Hepatic stellate cell (primary cell): Measurements from ENCODE around the gene CHDH.

Experiments used
- DNase-seq: peaks from one replicate; pipeline ENCODE4 v3.0.0; 2011; ENCODE audit warnings: low spot score

CHDH gene

DNA sequence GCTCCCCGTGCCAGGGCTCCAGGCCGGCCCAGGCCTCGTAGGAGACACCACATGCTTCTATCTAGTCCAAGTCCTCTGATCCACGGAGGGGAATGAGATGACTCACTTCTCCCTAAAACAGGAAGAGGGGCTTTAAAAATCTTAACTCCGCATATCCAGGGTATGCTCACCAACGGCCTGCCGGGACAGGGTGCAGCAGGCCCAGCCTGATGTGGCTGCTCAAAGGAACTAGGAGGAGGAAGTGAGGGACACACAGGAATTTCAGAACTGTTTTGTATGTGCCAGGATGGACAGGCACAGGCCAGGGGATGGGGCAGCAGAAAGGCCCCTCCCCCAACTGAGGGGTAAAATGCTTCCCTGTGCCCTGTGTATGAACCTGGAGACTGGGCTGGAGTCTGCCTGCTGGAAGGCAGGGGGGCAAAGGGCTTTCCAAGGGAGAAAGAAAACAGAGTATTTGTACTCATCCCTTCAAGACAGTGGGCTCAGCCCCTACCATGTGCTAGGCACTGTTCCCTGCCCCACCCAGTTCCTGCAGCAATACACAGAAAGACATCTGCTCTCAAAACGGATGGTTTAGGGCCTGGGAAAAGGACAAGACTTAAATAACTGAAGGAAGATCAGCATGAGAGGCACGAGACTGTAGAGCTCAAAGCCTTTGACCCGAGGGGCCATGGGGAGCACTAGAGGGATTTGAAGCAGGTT lies 22.1 kb downstream of the CHDH start:
- no peak for DNase-seq

DNA sequence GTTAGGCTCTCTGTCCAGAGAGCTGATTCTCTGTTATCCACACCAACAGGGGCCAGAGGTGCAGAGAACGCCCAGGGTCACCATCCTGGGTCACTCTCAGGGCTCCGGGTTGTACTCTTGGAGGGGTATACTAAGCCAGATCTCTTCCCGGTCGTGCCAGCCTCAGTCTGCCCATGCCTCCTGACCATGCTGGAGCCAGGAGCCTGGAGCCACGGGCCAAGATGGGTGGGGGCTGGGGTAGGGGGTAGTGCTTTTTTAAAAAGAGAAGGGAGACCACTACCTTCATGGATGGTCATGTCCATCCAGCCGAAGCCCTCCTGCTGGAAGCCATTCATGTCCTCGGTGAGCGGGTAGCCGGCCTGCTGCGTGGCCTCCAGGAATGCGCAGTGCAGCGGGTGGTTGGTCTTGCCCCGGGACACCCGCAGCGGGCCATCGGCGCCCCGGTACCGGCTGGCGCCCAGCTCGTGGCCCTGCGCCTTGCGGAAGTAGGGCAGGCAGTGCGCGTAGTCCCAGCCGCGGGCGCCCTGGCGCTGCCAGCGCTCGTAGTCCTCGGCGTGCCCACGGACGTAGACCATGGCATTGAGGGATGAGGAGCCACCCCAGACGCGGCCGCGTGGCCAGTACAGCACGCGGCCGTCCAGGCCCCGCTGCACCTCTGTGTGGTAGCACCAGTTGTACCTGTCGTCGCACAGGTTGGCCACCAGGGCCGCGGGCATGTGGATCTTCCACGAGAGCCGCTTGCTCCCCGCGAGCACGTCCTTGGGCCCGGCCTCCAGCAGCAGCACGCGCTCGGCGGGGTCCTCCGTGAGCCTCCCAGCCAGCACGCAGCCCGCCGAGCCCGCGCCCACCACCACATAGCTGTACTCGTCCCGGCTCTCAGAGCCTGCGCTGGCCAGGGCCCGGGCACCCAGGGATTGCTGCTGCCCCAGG lies 22.9 kb downstream of the CHDH start:
- DNase-seq, result no peak

DNA sequence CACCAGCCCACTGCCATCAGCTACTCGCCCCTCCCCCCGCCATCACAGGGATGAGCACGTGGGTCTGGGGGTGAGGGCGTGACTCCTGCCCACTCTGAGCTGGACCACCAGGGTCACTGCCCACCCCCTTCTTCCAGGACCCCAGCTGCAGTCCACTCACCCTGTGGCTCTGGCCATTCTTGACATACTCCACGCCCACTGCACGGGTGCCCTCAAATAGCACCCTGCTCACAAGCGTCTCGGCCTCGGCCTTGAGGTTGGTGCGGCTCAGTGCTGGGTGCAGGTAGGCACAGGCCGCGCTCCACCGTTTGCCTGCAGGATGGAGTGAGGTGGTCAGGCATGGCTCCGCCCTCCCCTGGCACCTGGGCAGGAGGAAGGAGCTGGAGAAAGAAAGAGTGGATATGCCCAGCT lies 23.9 kb downstream of the CHDH start:
- DNase-seq, result no peak

DNA sequence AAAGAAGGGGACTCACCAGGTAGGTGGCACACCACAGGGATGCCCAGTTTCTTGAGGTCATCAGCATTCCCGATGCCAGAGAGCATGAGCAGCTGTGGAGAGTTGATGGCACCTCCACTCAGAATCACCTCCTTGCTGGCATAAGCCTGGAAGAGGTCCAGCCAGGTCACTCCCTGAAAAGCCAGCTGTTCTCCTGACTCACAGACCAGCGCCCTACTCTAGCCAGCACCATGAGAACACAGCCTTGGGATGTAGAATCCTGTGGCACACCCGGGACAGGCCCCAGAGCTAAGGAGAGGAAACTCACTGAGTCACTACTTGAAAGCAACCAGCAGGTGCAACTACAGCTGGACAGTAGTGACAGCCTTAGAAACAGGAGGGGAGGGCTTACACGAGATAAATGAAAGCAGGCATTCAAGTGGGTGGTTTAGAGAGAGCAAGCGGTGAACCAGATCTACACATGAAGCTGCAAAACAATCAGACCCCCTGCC lies 24.5 kb downstream of the CHDH start:
- DNase-seq, result no peak

DNA sequence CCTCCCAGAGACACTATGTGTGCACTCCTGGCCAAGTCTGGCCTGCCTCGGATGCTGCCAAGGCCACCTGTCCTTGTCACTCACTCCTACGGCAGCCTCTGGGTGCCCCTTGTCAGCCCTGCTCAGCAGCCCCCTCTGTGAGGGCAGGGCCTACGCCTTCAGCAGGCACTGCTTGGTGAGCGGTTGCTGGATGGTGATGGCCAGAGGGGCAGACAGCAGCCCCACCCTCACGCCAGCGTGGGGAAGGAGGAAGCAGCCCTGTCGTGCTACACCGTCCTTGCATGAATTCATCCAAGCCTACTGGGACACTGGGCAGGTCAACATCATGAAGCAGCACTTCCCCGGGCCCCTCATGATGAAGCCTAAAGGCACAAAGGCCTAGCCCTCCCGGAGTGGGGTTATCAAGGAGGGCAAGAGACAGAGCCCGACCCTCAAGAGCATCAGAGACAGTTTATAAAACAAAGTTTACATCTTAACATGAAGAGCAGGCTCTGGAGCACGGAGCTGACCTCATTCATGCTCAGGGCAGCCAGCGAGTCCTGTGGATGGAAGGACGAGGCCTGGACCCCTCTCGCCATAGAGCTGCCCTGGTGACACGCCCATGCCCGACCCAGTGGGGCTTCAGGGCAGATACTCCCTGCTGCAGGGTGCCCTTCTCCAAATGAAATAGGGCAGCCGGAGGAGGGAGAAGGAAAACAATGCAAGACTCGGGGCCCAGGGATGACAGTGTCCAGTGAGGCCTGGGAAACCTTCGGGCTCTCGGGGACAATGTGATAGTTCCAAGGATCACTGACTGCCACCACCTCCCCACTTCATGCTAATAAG lies 25.3 kb downstream of the CHDH start:
- no peak for DNase-seq

DNA sequence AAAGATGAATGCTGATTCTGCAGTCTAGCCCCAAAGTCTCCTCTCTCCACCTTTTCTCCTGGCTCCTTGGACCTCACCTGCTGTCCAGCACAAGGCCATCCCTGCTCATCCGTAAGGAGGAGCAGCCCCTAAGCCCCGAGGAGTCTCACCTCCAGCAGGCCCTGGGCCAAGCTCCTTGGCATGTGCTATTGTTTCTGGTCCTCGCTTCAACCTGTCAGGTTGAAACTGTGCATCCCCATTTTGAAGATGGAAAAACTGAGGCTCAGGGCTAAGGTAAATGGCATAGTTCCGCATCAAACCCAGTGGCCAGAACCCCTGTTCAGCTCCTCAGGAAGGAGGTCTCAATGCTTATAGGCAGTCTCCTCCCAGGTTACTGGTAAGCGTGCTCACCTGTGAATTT lies 26.1 kb downstream of the CHDH start:
- no peak for DNase-seq

DNA sequence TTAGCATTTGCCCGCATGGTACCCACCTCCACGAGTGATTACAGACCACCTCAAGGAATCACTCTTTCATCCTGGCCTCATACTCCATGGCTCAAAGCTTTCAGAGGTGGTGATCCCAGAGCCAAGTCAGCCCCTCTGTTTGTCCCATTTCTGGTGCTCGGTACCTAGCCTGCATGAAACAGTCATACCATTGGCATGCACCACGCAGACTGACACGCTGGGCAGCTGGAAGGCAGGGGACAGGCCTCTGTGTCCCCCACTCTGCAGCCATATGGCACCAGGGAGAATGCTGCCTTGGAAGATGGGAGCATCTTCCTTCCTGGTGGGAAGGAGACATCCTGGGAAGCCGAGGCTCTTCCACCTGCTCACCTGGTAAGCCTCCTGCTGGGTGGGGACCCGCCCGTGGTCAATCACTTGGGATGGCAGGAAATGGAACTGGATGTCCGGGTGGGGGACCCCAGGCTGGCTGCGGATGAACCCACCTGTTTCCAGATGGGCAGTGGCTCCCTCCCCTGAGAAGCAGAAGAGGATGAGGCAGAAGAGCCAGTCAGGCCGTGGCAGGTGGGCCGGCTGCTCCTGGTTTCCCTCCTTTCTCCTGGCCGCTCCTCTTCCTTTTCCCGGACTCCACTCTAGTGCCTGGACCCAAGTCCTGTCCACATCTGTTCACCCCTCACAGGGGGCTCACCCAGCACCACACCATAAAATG lies 26.9 kb downstream of the CHDH start:
- DNase-seq, result no peak

DNA sequence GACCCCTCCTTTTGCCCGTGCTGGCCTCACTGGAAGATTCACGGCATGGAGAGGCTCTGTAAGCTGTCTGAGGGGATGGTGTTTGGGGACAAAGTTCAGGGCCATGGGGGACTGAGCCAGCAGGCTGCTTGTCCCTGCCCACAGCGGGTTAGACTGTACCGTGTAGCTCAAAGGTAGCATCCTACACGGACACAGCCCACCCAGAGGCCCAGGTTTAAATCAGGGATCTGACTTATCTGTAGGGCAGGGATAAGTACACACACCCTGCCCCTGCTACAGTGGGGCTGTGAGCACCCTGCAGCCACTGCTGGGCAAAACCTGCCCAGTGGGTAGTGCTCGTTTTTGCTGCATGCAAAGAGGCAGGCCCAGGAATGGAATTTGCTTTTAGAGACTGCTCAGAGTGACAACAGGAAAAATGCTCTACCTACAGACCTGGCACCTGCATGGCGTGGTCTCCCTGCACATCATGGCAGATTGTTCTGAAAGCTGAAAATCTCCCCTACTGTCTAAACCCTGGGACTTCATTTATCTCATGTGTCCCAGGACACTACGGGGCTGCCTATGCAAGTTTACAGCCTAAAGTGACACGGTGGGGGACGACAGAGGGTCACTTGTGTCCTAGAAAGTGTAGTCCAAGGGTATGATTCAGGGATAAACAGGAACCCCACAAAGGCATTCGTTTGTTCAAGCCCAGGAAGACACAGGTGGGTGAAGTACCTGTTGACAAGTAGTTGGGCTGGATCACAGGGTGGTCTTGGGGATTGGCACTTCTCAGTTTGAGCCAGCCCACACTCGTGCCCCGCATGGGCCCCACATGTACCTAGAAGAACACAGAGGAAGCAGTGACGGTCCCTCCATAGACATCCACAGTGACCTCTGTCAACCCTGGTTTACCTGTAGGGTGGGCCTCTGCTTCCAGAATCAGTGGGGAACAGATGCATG lies 27.7 kb downstream of the CHDH start:
- no peak for DNase-seq

DNA sequence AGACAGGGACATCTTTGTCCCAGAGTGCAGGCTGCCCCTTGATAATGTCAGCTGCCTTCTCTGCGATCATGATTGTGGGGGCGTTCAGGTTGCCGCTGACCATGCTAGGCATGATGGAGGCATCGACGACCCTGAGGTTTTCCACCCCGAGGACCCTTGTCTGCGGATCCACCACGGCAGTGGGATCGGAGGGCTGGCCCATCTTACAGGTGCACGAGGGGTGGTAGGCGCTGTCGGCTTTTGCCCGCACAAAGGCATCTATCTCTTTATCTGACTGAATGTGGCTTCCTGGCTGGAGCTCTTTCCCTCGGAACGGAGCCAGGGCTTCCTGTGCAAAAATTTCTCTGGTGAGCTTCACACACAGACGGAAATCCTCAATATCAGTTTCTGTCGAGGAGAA lies 28.4 kb downstream of the CHDH start:
- no peak for DNase-seq

DNA sequence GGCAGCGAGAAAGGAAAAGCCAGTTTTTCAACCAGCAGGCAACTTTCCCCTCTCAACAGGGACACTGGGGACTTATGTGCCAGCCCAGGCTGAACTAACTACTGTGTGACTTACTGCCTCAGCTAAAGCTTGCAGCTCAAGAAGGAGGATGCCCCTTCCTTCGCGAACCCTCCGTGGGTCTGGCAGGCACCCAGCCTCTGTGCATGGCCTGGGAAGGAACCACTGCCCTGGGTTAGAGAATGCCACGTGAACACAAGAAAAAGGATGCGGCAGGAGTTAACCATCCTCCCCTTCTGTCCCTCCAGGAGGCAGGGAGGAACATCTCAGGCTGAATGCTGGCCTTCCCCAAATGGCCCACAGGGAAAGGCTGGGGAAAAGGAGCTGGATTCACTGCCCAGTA lies 29.0 kb downstream of the CHDH start:
- DNase-seq, result no peak

DNA sequence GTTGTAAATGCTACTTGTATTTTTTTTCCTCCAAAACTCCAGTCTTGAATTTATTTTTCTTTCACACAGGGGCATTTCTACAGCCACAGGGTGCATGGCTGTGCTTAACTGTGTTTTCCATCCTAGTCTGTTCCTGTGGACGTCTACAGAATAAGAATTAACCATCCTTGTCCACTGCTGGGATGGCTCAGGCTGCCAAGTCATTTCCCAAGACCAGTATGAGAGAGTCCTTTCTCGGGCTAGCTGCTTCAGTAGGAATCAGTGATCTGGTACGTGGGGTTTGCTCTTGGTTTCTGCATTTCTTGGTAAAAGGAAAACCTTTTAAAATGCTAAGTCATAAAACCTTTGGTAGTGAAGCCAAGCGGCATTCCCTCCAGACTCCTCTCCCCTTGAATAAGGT lies 29.8 kb downstream of the CHDH start:
- no peak for DNase-seq

DNA sequence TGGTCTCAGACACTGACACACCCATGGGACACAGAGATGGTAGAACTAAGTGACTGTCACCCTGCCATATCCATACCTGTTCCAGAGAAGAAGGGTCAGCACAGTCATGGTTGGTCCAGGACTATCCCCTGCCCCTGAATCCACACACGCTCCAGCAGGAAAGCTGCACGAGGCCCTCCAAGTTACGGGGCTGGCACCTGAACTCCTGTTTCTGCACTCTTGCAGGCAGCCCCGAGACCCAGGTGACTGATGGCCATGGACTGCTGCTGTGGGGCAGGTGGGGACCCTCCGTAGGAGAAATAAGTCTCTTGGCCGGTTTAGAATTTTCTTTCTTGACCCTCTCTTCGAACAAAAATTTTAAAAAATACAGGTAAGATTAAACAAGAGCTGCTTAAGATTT lies 30.6 kb downstream of the CHDH start:
- no peak for DNase-seq

DNA sequence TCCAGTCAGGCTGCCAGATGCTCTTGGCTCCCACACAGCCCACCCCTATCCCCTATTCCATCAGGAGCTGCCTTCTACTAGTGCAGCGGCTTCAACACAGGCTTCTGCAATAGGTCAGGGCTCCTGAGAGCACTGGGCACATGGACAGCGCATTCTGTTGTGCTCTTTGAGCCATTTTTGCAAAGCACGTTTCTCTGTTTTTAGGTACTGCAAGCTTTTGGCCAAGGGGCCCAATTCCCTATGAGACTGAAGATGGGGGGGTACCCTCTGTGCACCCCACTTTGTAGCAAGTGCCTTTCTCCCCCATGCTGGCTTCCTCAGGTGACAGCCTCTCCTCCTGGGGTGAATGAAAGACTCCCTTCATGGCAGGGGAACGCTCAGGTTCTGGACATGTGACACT lies 31.2 kb downstream of the CHDH start:
- no peak for DNase-seq

DNA sequence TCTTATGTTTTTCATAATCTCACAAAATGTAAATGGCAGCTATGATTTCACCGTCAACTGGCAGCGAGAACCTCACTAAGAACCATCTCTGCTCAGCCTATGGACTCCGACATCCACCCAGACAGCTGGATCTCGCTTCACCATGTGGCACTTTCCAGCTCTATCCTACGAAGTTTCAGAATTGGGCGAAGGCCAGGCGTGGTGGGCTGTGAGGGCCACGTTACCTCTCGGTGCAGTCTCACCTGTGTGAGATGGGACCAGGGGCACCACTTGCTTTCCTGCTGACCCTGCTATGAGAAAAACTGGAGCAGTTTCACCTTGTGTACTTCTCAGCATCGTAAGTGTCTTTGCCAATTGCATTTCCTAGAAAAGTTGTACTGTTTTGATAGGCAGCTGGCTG lies 32.3 kb downstream of the CHDH start:
- no peak for DNase-seq

DNA sequence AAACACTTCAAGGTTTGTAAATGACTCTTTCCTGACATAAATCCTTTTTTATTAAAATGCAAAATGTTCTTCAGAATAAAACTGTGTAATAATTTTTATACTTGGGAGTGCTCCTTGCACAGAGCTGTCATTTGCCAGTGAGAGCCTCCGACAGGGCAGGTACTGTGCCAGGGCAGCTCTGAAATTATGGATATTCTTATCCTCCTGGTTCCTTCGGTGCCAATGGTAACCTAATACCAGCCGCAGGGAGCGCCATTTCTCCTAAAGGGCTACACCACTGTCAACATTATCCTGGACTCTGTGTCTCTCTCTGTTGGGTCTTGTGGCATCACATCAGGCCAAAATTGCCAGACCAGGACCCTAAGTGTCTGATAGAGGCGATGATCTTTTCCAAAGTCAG lies 33.0 kb downstream of the CHDH start:
- DNase-seq, result no peak

DNA sequence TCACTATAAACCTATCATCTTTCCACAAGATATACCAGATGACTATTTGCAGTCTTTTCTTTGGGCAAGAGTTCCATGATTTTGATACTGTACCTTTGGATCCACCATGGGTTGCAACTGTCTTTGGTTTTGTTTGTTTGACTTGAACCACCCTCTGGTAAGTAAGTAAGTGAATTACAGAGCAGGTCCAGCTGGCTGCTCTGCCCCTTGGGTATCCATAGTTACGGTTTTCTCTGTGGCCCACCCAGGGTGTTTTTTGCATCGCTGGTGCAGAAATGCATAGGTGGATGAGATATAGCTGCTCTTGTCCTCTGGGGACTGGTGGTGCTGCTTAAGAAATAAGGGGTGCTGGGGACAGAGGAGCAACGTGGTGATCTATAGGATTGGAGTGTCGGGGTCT lies 33.8 kb downstream of the CHDH start:
- DNase-seq, result no peak

DNA sequence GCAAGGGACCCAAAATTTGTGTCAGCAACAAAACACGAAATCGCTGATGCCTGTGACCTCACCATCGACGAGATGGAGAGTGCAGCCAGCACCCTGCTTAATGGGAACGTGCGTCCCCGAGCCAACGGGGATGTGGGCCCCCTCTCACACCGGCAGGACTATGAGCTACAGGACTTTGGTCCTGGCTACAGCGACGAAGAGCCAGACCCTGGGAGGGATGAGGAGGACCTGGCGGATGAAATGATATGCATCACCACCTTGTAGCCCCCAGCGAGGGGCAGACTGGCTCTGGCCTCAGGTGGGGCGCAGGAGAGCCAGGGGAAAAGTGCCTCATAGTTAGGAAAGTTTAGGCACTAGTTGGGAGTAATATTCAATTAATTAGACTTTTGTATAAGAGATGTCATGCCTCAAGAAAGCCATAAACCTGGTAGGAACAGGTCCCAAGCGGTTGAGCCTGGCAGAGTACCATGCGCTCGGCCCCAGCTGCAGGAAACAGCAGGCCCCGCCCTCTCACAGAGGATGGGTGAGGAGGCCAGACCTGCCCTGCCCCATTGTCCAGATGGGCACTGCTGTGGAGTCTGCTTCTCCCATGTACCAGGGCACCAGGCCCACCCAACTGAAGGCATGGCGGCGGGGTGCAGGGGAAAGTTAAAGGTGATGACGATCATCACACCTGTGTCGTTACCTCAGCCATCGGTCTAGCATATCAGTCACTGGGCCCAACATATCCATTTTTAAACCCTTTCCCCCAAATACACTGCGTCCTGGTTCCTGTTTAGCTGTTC lies 34.9 kb downstream of the CHDH start:
- no peak for DNase-seq

DNA sequence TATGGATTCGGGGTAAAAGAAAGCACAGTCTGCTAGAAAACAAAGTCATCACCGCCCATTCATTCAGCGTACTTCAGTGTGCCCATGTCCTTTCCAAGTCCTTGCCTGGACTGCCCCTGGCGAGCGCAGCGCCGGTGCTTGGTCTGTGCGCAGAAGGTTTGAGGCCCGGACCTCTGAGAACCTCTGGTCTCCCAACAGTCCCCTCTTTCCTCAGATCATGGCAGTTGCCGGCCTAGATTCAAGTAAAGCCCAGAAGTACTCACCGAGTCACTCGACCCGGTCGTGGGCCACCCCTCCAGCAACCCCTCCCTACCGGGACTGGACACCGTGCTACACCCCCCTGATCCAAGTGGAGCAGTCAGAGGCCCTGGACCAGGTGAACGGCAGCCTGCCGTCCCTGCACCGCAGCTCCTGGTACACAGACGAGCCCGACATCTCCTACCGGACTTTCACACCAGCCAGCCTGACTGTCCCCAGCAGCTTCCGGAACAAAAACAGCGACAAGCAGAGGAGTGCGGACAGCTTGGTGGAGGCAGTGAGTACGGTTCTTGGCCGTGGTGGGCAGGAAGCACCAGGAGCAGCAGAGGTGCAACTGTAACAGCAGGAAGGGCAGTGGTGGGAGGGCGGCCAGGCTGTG lies 36.3 kb downstream of the CHDH start:
- DNase-seq, result no peak

DNA sequence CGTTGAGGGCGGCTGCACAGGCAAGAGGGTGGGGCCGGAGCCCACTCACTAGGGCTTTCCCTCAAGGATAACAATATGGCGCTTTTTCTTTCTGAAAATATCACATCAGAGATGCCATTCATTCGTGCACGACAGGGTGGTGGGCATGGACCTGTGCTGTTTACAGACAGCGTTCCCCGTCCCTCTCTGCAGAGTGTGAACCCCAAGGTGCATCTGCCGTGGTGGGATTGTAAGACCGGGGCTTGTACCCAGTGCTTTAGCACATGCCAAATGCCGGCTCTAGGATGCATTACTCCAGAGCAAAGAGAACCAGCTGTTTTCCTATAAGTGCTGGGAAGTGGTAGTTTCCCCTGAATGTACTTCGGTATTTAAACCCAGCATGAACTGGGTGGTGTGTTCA lies 37.0 kb downstream of the CHDH start:
- DNase-seq, result no peak
